Suprapubic skin (tissue), 4 donors: ENCODE measurements around the gene ASCC1.

Experiments used
- POLR2A ChIP-seq, 2 donors: fragments of 450-650 bp; IDR thresholded peaks; one replicate each; pipeline ENCODE4 v1.6.1; 2017; ENCODE audit warnings: antibody characterized with exemption in 2 of 2, mild to moderate bottlenecking in 2 of 2, moderate library complexity in 2 of 2
- POLR2AphosphoS5 ChIP-seq, 3 donors: sonication (generic); formaldehyde crosslinking; IDR thresholded peaks; one replicate each; pipeline ENCODE4 v1.6.1; 2017; ENCODE audit warnings: antibody characterized with exemption in 3 of 3
- TF ChIP-seq, protein P1 (sequence below), 2 donors: fragments of 200-600 bp in 1 of 2; fragments of 450-650 bp in 1 of 2; sonication (generic) in 1 of 2; IDR thresholded peaks; one replicate each; pipeline ENCODE4 v1.5.1; 2016 to 2019; ENCODE audit warnings: antibody characterized with exemption in 2 of 2, mild to moderate bottlenecking in 1 of 2, moderate library complexity in 1 of 2

DNA sequence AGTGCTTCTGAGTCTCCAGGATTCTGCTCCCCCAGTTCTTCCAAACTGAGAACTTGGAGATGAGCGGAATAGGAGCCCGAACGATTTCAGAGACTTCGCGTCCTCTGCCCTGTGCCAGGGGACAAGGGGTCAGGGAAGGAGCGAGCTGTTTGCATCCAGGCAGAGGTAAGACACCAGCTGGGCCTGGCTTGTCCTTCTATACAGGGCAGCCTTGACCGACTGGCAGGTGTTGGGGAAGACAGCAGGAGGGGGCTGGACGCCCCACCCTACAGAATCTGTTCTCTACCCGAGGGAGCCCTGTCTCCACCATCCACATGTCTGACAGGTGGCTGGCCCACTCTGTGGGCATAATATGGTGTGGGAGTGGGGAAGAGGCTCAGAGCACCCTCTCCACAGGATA, 134.9 kb downstream of the ASCC1 start:
- TF ChIP-seq, protein P1, sequence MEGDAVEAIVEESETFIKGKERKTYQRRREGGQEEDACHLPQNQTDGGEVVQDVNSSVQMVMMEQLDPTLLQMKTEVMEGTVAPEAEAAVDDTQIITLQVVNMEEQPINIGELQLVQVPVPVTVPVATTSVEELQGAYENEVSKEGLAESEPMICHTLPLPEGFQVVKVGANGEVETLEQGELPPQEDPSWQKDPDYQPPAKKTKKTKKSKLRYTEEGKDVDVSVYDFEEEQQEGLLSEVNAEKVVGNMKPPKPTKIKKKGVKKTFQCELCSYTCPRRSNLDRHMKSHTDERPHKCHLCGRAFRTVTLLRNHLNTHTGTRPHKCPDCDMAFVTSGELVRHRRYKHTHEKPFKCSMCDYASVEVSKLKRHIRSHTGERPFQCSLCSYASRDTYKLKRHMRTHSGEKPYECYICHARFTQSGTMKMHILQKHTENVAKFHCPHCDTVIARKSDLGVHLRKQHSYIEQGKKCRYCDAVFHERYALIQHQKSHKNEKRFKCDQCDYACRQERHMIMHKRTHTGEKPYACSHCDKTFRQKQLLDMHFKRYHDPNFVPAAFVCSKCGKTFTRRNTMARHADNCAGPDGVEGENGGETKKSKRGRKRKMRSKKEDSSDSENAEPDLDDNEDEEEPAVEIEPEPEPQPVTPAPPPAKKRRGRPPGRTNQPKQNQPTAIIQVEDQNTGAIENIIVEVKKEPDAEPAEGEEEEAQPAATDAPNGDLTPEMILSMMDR (IDR thresholded peaks at IDR 0.05), result no peak
- no peak for TF ChIP-seq POLR2A (IDR thresholded peaks at IDR 0.05)
- no peak for TF ChIP-seq POLR2AphosphoS5 (IDR thresholded peaks at IDR 0.05)
